Fibroblast of upper back skin (primary cell): Measurements from ENCODE around the gene UTP25.
"Not testable (repeated sequence)": the region's sequence is repeated elsewhere in the genome, so short reads cannot be mapped to it uniquely, and the experiment has no call there.

Source experiments
- DNase-seq: peaks from one replicate; pipeline ENCODE4 v3.0.0-alpha.2; 2013

UTP25 gene

GRCh38 chr1:209899948-209900347 lies 72.2 kb downstream of the UTP25 start:
- DNase-seq = no peak

- peak; percentile 80 for DNase-seq
Measured at GRCh38 chr1:209900734-209901133, 73.0 kb downstream of the UTP25 start.

GRCh38 chr1:209901211-209901610 lies 73.4 kb downstream of the UTP25 start:
- DNase-seq = no peak

- DNase-seq = not testable (repeated sequence)
Measured at GRCh38 chr1:209904774-209905173, 77.0 kb downstream of the UTP25 start.
